Right cardiac atrium (tissue), 5 donors: ENCODE data around the gene CCDC126. TPM values are rescaled to one million over a fixed set of nuclear protein-coding genes. Genes with fewer than 3 reads are reported as not detected.
"Not testable (repeated sequence)": the region's sequence is repeated elsewhere in the genome, so short reads cannot be mapped to it uniquely, and the experiment has no call there.

Experiments
- ATAC-seq, 2 donors: fragments of 200-7000 bp; cut with Tn5 transposase; one replicate each; pipeline versions ENCODE4 v1.8.0 to v1.9.1; 2020; ENCODE audit warnings: moderate library complexity in 2 of 2, mild to moderate bottlenecking in 1 of 2
- DNase-seq, 3 donors: peaks; one replicate each; pipeline ENCODE4 v3.0.0-alpha.2; 2020
- H3K27ac ChIP-seq: one replicate; pipeline ENCODE4 v1.5.1; 2013; ENCODE audit warnings: mild to moderate bottlenecking, low read length, control low read depth, moderate library complexity
- H3K27me3 ChIP-seq: one replicate; pipeline ENCODE4 v1.6.1; 2013; ENCODE audit not compliant: control insufficient read depth, insufficient read depth
- H3K4me1 ChIP-seq: one replicate; pipeline ENCODE4 v1.6.1; 2013; ENCODE audit warnings: low read length; ENCODE audit not compliant: control insufficient read depth, insufficient read depth
- H3K4me3 ChIP-seq: one replicate; pipeline ENCODE4 v1.5.1; 2013; ENCODE audit warnings: low read length, control low read depth
- H3K9me3 ChIP-seq: one replicate; pipeline ENCODE4 v1.6.1; 2013; ENCODE audit warnings: low read length; ENCODE audit not compliant: control insufficient read depth
- WGBS: extraction: QIAGEN DNeasy Blood & Tissue Kit; methylation state at CpG from one replicate; pipeline ENCODE4 v1.1.7; 2013; 5-methylcytosine and 5-hydroxymethylcytosine counted together
- intact Hi-C, 4 donors: fragments of 100-400 bp; cut with DNase I; formaldehyde crosslinking; loops; one replicate each; pipeline versions ENCODE4 v1.11.0 to v1.14.0; 2022 to 2023
- long read RNA-seq, 4 donors: library from polyadenylated mRNA; unstranded; transcript quantifications; one replicate each; pipeline ENCODE4 v2.0.0, GENCODE V29; 2020 to 2021
- polyA plus RNA-seq: library from polyadenylated mRNA; stranded (reverse); fragments of 200-250 nt; gene quantifications from one replicate; pipeline ENCODE4 v1.2.3, GENCODE V29; 2013
- total RNA-seq, 4 donors: library from RNA; stranded (reverse); fragmentation: NEBNext Ultra II Directional; extraction: Animal tissue kit (Norgen Biotek cat#: 25700); gene quantifications; one replicate each; pipeline ENCODE4 v1.2.1, GENCODE V29; 2021
- donor health status: healthy with polysubstance abuse.
- donor health status: DM: no; HTN: yes; CAD: no.
- donor health status: DM: no; HTN: no; CAD: no.
- donor health status: DM: no; HTN: yes; CAD: no; lungs with severe emphysema.
- donor health status: DM: yes; HTN: yes; CAD: no.

Gene CCDC126, protein sequence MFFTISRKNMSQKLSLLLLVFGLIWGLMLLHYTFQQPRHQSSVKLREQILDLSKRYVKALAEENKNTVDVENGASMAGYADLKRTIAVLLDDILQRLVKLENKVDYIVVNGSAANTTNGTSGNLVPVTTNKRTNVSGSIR
- total RNA-seq (10 to 100 TPM in 1 of 4 donors, 1 to 10 TPM in 3; 7.8 to 11.3 (median 9.2) TPM), polyA plus RNA-seq (6.5 TPM)
- long read RNA-seq, donor 1, transcript CCDC126-201 (4 exons, 2,473 nt): major isoform, 11 of 24 reads
- long read RNA-seq, donor 1, partial matches to known transcripts: 2 of 24 reads
- long read RNA-seq, donor 1, other reads (novel, unspliced or antisense): 3 of 24 reads
- long read RNA-seq, donor 2, partial matches to known transcripts: 1 of 4 reads
- long read RNA-seq, donor 2, other reads (novel, unspliced or antisense): 0 of 4 reads
- long read RNA-seq, donor 3, transcript CCDC126-204 (5 exons, 847 nt): minor isoform, 5 of 29 reads
- long read RNA-seq, donor 3, transcript CCDC126-201 (4 exons, 2,473 nt): major isoform, 18 of 29 reads
- long read RNA-seq, donor 3, partial matches to known transcripts: 1 of 29 reads
- long read RNA-seq, donor 3, other reads (novel, unspliced or antisense): 2 of 29 reads
- long read RNA-seq, donor 4, partial matches to known transcripts: 0 of 8 reads
- long read RNA-seq, donor 4, other reads (novel, unspliced or antisense): 0 of 8 reads

DNA sequence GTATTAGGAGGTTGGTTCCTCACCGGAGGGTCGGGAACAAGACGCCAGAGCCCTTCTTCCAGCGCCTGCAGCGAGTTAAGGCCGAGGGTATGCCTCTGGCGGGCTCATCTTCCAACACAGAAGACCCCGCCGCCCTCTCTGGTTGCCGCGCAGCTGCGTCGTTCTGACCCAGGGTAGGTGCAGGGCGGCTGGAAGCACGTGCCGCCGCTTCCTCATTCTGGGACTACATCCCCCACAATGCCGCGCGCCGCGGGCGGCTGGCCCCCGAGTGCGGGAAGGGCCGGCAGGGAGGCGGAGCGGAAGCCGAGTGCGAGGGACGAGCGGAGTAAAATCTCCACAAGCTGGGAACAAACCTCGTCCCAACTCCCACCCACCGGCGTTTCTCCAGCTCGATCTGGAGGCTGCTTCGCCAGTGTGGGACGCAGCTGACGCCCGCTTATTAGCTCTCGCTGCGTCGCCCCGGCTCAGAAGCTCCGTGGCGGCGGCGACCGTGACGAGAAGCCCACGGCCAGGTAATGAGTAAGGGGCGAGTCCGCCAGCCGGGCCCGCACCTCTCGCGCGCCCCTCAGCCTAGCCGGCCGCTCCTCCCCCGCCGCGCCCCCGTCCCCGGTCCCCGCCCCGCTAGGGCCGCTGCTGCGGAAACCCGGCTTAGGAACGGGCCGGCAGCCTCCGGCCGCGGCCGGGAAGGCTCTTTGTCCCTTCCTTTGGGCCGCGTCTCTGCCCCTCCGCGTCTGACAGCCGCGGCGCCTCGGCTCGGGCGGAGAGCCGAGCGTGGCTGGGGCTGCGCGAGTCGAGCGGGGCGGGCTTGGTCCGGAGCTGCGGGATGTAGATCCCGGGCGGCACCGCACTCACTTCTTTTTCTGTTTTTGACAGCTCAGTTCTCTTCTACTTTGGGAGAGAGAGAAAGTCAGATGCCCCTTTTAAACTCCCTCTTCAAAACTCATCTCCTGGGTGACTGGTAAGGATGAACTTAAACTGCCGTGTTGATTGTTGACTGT is at the start of gene CCDC126:
TSS of gene CCDC126 (plus strand) at position 289 of the 998 bp plus-strand sequence. CDS start 13,934 bp downstream, outside the sequence.
- Histone ChIP-seq H3K4me3 (peak within 1 kb of the TSS; percentile 71), H3K27me3 (no peaks in the 10 kb centered on the region), H3K4me1 (peaks cover 1% of the 10 kb centered on the region), H3K9me3 (no peaks in the 10 kb centered on the region), H3K27ac (peak within 1 kb of the TSS; percentile 89)
- 1% methylated on average over 99 of the region's 99 CpGs for WGBS
- ATAC-seq: peak; percentile 99
- DNase-seq: peak; percentile 95 to 97 (median 97)
- intact Hi-C loops: loop anchor here in 2 of 4 donors (5.0 to 10.0 kb wide), 2 partner anchors 80 to 87 kb away; partner anchors contain the start of gene FAM221A (in 1 of the 2)

DNA sequence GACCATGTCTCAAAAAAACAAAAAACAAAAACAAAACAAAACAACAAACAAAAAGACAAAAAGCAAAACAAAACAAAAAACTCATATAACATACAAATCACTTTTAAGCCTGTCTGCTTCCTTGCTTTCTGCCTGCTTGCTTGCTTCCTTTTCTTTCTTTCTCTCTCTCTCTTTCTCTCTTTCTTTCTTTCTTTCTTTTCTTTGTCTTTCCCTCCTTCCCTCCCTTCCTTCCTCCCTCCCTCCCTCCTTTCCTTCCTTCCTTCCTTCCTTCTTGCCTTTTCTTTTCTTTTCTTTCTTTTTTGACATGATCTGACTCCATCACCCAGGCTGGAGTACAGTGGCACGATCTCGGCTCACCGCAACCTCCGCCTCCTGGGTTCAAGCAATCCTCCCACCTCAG is 49.5 kb upstream of the CCDC126 start:
- Histone ChIP-seq H3K27me3 (no peaks in the 10 kb centered on the region), H3K27ac (no peak overlapping the region), H3K4me1 (no peaks in the 10 kb centered on the region), H3K9me3 (no peaks in the 10 kb centered on the region), H3K4me3 (no peak overlapping the region)
- intact Hi-C loops: loop anchor here in 3 of 4 donors (2.0 to 10.0 kb wide), 2 partner anchors 165 to 167 kb away; partner anchors contain the start of gene STK31 (in 1 of the 3)
- ATAC-seq: no peak
- DNase-seq: no peak
- WGBS: 87% methylated on average over 4 of the region's 4 CpGs

DNA sequence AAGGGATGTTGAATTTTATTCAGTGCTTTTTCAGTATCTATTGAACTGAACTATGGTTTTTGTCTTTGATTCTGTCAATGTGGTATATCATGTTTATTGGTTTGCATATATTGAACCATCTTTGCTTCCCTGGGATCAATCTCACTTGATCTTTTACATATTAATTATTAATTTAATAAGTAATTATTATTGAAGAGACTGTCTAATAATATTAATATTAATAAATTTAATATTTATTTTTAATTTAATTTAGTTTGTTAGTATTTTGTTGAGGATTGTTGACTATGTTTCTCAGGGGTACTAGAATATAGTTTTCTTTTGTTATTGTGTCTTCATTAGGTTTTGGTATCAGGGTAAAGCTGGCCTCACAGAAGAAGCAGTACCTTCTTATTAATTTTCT is 38.9 kb upstream of the CCDC126 start:
- Histone ChIP-seq H3K9me3 (no peaks in the 10 kb centered on the region), H3K4me1 (no peaks in the 10 kb centered on the region), H3K4me3 (no peak overlapping the region), H3K27ac (no peak overlapping the region), H3K27me3 (no peaks in the 10 kb centered on the region)
- ATAC-seq: no peak
- no peak for DNase-seq
- intact Hi-C loops: no loop called here

DNA sequence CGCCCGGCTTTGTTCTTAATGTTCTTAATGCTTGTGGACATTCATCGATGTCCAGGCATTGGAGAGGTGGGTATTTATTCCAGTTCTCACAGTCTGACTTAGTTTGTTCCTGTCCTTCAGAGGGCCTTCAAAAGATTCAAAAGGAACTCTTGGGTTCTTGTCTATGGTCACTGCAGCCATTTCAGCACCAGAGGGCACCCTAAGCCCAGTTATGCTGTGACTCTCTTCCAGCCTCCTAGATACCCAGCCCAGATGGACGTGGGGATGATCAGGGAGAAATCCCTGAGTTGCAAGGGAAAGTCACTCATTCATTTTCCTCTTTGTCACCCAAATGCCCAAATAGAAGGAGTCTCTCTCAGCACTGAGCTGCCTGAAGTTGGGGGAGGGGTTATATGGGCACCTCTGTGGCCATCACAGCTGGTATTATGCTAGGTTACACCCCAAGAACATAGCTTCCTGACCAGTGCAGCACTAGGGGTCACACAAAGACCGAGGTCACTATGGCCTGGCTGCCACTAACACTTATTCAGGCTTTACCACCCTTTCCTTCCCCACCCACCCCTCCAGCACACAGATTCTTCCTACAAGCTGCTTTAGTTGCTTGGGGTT is 26.5 kb upstream of the CCDC126 start:
- 26% methylated on average over 5 of the region's 5 CpGs for WGBS
- Histone ChIP-seq H3K9me3 (no peaks in the 10 kb centered on the region), H3K4me3 (no peak overlapping the region), H3K27ac (no peak overlapping the region), H3K4me1 (no peaks in the 10 kb centered on the region), H3K27me3 (no peaks in the 10 kb centered on the region)
- ATAC-seq (peak; percentile 93 to 94), DNase-seq (peak; percentile 74 to 87 (median 75))
- intact Hi-C loops: loop anchor here (2.0 to 5.0 kb wide), 2 partner anchors 142 kb away; partner anchors contain the start of gene STK31 (in 2 of the 4)

DNA sequence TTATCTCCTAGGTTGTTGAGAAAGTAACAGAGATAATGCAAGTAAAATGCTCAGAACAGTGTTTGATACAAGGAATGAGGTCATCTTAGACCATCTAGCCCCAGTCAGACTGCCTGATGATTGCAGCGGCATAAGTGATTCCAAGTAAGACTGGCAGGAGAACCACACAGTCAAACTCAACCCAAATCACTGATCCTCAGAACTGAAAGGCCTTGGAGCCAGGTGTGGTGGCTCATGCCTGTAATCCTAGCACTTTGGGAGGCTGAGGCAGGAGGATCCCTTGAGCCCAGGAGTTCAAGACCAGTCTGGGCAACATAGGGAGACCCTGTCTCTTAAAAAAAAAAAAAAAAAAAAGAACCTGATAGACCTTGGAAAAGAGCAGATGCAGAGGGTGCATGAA is 15.2 kb upstream of the CCDC126 start:
- H3K27ac ChIP-seq, H3K4me1 ChIP-seq, ATAC-seq, H3K4me3 ChIP-seq, H3K27me3 ChIP-seq, intact Hi-C loops, H3K9me3 ChIP-seq, DNase-seq: not testable (repeated sequence)
- WGBS: 89% methylated on average over 1 of the region's 1 CpG

DNA sequence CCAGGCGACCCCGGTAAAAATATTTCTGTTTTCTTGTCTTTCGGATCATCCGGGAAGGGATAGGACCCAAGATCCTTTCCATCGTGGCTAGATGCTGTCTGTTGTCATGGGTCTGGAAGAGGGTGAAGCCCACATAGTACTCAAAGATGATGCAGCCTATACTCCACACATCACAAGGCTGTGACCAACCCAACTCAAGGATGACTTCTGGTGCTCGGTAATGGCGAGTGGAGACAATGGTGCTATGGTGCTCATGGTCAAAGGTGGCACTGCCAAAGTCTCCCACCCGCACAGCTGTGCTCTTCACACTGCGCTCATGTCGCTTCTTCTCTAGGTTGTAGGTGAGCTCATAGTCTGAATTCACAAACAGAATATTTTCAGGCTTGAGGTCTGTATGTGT is 11.9 kb upstream of the CCDC126 start:
- ATAC-seq, DNase-seq, H3K27me3 ChIP-seq, intact Hi-C loops, H3K4me3 ChIP-seq, H3K4me1 ChIP-seq, H3K9me3 ChIP-seq, H3K27ac ChIP-seq: not testable (repeated sequence)
- 96% methylated on average over 10 of the region's 10 CpGs for WGBS

DNA sequence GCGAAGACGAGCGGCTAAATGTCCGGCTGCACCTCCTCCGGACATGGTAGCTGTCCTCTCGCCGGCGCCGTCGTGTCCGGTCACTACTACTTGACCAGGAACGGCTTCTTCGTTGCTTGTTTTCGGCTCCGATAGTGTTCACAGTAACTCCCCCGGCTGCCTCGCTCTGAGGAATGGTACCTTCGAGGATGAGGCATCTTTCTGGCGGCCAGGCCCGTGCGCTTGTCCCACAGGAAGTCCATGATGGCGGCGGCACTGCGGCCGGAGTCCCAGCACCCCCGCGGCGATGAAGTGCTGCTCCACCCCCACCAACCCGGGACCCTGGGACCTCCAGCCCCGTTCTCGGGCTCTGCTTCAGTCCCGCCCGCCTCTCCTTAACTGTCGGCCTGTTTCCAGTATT is 11.0 kb upstream of the CCDC126 start:
- WGBS: 87% methylated on average over 34 of the region's 34 CpGs
- intact Hi-C loops: no loop called here
- Histone ChIP-seq H3K4me3 (no peak overlapping the region), H3K27me3 (no peaks in the 10 kb centered on the region), H3K4me1 (no peaks in the 10 kb centered on the region), H3K9me3 (no peaks in the 10 kb centered on the region), H3K27ac (no peak overlapping the region)
- DNase-seq (no peak), ATAC-seq (no peak)

DNA sequence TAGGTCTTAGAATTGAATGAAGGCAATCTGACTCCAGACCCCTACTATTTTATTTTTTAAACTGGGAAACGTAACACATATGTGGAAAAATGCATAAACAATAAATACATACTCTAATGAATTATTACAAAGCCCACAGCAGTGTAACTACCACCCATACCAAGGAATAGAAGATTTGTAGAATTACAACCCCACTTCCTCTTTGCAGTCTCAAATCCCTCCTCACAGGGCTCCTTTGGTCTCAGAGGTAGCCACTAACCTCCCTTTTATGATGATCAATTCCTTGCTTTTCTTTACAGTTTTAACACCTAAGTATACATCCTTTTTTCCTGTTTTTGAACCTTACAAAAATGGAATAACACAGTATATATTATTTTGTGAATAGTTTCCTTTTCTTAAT is 6.7 kb upstream of the CCDC126 start:
- intact Hi-C loops: loop anchor here in 1 of 4 donors (10.0 kb wide), 1 partner anchor 94 kb away; the partner anchor contains the start of gene FAM221A
- Histone ChIP-seq H3K4me3 (no peak overlapping the region), H3K4me1 (no peaks in the 10 kb centered on the region), H3K27ac (no peak overlapping the region), H3K9me3 (no peaks in the 10 kb centered on the region), H3K27me3 (no peaks in the 10 kb centered on the region)
- ATAC-seq (no peak), DNase-seq (no peak)
- 72% methylated on average over 1 of the region's 1 CpG for WGBS

DNA sequence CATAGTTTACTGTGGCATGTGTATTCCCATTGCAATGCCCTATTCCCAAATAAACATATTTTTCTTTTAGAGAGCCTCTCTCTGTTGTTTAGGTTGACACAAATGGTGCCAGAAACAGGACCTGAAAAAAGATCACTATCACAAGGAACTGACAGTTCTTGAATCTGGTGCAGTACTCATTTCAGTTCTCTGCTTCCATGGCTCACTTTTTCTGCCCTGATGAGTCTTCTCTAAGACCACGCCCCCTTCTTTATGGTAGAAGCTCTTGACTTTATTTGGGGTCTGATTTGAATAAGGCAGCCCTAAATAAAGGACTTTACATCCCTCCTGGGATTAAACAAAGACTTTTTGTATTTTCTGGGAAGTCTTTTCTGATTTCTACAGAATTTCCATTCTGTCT is 3.5 kb upstream of the CCDC126 start:
- intact Hi-C loops: loop anchor here in 1 of 4 donors (10.0 kb wide), 1 partner anchor 91 kb away; the partner anchor contains the start of gene FAM221A
- no peak for ATAC-seq
- H3K9me3 ChIP-seq: no peaks in the 10 kb centered on the region

More for the DNA sequence above, 3.5 kb upstream of the CCDC126 start:
- WGBS: 78% methylated on average over 1 of the region's 1 CpG
- H3K27me3 ChIP-seq: no peaks in the 10 kb centered on the region
- H3K27ac ChIP-seq: no peak overlapping the region
- no peak overlapping the region for H3K4me3 ChIP-seq
- DNase-seq: no peak
- H3K4me1 ChIP-seq: no peaks in the 10 kb centered on the region
